NAMALWA (cell line): Measurements from ENCODE around the gene CENPM.

Experiments used
- DNase-seq: peaks from one replicate; pipeline ENCODE4 v3.0.0-alpha.2; 2015; ENCODE audit warnings: low spot score

Gene CENPM

DNA sequence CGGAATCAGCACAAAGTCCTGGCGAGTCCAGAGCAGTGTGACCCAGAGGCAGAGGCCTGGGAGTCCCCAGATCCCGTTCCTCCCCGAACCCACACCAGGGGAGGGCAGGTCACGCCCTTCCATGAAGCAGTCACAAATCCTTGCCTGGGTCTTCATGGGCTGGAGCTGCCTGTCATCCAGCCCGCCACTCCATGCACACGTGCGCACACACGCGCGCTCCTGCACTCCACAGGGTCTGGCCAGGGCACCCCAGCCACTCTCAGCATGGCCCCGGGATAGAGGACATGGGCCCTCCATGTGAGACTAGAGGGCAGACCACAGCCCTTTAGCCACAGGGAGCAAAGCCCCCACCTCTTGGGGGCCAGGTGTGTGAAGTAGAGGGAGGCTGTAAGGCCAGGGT lies 14.6 kb downstream of the CENPM start:
- no peak for DNase-seq

GRCh38 chr22:41931701-41932269 lies 15.2 kb downstream of the CENPM start:
- DNase-seq: peak; percentile 77

GRCh38 chr22:41929418-41929810 lies 17.5 kb downstream of the CENPM start:
- DNase-seq: peak; percentile 82

DNA sequence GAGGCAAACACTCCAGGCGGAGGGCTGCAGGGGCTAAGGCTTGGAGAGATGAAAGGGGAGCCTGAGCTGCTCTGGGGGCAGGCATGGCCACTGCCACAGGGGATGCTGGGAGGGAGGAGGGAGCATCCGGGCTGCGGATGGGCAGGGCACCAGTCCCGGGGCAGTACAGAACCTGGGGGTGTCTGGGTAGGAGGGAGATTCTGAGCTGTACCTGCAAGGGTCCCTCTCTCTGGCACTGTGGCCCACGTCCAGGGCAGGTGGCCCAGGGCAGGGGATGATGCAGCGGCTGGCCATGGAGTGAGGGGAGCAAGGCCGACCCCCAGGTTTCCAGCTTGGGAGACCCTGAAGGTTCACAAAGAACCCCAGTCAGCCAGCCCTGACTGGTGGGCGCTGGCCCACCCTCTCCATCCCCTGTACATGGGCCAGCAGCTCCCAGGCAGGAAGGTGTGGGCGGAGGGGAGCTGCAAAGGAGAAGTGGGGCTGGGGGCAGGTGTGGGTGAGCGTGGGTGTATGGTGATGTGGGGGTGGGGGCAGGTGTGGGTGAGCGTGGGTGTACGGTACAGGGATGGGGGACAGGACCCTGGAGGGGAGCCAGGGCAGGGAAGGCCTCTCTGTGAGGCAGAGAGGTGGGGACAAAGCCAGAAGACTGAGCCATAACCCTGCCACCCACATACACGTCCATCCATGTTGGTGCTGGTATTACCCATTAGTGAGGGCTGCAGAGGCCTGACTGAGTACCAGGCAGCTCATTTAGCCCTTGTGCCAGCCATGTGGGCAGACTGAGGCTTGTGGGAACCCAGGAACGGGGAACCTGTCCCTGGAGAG lies 18.1 kb downstream of the CENPM start:
- no peak for DNase-seq

DNA sequence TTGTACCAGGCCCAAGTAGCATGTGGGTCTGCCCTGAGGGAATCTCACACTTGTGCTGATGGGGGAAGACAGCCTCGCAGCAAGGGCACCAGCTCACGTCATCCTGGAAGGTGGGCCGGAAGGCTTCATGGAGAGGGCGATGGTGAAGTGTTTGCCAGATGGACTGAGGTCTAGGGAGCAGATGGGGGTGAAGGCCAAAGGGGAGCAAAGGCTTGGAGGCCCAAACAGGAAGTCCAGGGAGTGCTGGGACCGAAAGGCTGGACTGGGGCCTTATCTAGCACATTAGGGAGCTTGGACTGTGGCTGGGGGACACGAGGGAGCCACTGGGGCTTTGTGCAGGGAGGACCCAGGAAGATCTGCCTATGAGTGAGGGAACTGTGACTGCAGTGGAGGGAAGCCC lies 19.1 kb downstream of the CENPM start:
- DNase-seq: no peak

GRCh38 chr22:41925783-41926460 lies 21.0 kb downstream of the CENPM start:
- peak; percentile 88 for DNase-seq

DNA sequence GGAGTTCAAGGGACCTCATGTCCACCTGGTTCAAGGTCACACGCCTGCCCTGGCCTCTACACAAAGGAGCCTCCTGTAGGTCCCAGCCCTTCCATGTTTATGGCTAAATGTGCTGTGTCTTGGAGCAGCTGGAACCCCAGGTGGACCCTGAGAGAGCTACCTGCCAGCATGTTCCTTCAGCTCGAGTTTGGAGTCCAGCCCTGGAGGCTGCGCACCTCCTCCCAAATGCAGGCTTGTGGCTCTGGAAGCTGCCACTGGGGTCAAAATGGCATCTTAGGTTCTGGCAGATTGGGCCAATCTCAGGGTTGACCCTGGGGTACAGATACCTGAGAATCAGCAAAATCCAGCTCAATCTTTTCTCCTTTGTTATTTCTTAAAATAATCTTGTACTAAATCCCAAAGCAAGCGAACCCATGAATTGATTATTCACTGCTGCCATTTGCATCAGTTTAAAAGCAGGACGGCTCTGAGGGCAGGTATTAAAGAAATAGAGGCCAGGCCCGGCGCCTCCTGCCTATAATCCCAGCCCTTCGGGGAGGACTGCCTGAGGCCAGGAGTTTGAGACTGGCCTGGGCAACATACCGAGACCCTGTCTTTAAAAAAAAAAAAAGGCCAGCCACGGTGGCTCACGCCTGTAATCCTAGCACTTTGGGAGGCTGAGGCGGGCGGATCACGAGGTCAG lies 23.2 kb downstream of the CENPM start:
- DNase-seq: no peak

- no peak for DNase-seq
These were observed 23.9 kb downstream of the CENPM start for GRCh38 chr22:41922940-41923594.

- peak; percentile 57 for DNase-seq
These were observed 24.6 kb downstream of the CENPM start for GRCh38 chr22:41922328-41922727.

DNA sequence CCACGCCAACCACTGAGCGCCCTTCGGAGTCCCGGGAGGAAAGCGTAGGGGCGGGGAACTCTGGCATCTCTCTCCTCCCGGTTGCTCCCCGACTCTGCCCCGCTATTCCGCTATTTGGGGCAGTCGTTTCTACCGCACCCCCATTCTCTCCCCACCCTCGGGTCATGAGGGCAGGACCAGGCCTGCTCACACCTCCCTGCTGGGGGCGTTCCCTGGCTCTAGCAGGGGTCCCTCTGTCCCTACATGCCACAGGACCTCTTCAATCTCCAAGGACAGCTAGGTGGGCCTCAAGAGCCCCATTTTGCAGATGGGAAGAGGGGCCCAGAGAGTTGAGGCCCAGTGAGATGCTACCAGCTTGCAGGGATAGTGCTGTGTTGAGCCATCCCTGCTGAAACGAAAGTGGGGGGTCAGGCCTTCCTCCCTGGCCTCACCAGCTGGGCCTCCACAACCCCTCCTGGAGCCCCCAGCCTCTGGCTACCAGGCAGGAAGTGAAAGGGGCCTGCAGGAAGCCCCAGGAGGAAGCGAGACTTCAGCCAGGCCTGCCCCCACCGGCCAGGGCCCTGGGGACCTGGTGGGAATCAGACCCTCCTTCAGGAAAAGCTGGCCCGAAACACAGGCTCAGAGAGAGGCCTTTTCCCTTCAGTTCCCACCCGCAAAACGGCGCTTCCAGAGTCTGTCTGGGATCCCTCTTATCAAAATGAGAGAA lies 26.5 kb downstream of the CENPM start:
- peak; percentile 66 for DNase-seq

- DNase-seq: peak; percentile 85
These were observed 27.4 kb downstream of the CENPM start for GRCh38 chr22:41919357-41920224.

DNA sequence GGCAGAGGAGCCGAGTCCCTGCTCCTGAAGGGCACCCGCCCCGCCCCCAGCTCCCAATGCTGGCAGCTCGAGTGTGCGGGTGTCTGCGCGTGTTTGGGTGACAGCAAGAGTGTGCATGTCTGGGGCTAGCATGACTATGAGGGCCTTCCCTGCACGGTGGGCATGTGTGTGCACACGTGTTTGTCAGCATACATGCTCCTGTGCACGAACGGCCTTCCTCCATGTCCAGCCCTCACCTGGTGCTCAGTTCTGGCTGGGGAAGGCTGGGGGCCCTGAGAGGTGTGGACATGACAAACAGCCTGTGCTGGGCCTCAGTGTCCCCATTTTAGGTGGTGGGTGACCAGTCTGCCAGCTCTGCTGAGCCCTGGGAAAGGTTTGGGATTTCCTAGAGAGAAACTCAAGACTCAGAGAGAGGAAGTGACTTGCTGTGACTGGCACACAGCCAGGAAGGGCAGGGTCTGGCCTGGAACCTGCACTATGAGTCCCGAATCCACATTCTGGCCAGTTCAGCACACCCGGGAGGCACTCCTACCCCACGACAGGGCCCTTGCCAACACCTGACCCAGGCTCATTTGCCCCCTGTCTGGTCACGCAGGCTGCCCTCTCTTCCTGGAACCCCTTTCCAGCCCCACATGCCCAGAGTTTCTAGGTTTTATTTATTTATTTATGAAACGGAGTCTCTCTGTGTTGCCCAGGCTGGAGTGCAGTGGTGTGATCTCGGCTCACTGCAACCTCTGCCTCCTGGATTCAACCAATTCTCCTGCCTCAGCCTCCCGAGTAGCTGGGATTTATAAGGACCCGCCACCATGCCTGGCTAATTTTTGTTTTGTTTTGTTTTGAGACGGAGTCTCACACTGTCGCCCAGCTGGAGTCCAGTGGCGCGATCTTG lies 28.8 kb downstream of the CENPM start:
- DNase-seq: peak; percentile 59

DNA sequence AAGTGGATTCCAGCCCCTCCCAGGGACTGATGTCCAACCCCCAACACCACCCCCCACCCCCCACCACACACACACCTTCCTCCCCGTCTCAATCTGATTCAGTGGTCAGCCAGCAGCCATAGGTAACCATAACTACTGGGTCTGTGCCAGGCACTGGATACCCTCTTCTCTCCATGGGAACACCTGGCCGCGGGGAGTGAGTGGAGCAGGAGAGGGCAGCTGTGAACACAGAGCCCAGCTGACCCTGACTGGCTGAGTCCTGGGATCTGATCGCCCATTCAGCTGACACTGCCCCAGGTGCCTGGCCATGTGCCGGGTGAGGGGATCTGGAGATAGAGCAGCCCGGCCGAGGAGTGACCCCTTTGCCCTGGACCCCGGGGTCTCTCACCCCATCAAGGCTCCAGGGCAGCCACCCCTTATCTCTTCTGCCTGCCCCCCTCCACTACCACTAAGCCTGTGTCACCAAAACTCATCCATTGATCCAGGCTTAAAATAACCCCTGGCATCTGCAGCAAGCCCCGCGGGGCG lies 29.5 kb downstream of the CENPM start:
- DNase-seq: no peak

DNA sequence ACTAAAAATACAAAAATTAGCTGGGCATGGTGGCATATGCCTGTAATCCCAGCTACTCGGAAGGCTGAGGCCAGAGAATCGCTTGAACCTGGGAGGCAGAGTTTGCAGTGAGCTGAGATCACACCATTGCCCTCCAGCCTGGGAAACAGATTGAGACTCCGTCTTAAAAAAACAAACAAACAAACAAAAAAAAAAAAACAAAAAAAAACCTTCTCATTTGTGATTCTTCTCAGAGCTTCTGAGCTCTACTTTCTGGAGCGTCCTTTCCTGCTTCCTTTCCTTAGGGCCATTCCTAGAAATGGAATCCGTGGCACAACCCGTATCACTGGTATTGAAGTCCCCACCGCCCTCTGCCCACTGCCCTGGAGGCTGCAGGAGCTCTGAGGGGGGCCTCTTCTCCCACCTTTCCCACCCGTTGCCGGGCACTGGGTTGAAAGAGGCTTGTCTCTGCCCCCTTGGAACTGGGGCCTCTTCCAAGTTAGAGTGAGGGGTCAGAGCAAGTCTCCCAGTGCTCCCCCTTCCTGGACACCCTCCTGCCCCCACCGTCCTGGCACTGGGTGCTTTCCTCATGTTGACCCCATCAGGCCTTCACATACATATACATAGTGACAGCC lies 30.1 kb downstream of the CENPM start:
- DNase-seq: no peak

DNA sequence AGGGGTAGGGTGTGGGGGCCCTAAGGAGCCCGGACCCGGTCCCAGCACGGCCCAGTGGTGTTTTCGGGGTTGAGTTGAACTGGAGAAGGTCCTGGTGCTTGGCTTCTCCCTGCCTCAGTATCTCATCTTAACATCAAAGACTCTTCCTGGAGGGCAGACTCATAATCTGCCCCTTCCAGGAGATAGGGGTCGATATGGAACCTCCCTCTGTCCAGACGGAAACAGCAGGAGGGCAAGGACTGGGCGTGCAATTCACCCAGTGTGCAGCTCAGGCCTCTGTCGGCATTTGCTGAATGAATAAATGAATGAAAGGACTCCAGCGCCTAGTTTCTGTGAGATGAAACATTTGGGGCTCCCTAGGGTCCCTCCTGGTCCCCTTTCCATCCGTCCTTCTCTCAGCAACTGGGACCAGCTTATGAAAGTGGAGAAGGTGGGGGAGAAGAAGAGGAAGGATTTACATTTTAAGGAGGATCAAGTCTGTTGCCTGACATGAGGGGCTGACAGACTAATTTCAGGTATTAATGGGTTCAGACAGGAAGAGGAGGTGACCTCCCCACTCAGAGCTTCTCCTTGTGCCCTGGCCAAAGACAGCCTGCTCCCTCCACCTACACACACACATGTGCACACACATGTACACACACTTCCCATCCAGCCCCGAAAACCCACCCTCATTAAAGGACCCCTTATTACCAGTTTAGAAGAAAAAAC lies 31.0 kb downstream of the CENPM start:
- DNase-seq: no peak

DNA sequence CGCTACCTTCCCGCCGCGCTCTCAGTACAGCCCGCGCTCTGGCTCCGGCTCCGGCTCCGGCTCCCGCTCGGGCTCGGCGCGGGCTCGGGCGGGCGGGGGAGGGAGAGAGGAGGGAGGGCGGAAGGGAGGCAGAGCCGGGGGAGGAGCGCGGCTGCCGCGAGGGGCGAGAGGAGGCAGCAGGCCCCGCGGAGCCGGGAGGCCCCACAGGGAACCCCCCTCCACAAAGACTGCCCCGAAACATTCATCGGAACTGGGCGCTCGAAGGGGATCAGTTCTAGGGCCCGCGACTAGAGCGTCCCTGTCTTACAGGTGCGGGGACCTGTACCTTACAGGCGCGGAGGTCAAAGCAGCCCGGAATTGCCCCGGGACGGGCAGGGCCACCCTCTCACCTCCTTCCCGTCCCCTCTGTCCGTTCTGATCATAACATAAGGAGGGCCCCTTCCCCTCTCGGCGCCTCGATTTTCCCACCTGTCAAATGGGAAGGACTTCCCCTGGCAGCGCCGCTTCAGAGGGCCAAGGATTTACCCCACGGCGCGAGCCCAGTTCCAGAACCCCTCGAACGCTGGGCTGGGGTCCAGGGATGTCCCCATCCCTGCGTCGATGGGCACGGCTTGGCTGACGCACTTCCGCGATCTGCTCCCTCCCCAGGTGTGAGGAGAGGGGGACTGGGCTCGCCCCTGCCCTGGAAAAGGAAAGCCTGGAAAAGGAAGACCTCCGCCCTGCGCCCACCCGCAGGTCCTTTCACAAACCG lies 31.7 kb downstream of the CENPM start, which contains the start of gene SHISA8:
Gene SHISA8, minus strand, starts transcription at position 40 of the 751 bp plus-strand sequence. CDS start 407 bp downstream, outside the sequence.
- DNase-seq: no peak

- DNase-seq: no peak
These were observed 32.3 kb downstream of the CENPM start for GRCh38 chr22:41914611-41915034.
